ENCODE data around the gene CHMP2A. TPM values are rescaled to one million over a fixed set of nuclear protein-coding genes. Genes with fewer than 3 reads are reported as not detected.
A peak's percentile ranks its signal among the peaks of the same experiment; 100 is the strongest.

The CHMP2A gene
- total and polyA plus RNA-seq, 10 of the 15 experiments (the other 5 are each of a cell fraction or from before 2014, with no cell fraction given) = 69.5 to 172 (median 109) TPM

GRCh38 chr19:58554494-58555368 lies at the start of gene CHMP2A (continued):
- TF ChIP-seq, protein P1, sequence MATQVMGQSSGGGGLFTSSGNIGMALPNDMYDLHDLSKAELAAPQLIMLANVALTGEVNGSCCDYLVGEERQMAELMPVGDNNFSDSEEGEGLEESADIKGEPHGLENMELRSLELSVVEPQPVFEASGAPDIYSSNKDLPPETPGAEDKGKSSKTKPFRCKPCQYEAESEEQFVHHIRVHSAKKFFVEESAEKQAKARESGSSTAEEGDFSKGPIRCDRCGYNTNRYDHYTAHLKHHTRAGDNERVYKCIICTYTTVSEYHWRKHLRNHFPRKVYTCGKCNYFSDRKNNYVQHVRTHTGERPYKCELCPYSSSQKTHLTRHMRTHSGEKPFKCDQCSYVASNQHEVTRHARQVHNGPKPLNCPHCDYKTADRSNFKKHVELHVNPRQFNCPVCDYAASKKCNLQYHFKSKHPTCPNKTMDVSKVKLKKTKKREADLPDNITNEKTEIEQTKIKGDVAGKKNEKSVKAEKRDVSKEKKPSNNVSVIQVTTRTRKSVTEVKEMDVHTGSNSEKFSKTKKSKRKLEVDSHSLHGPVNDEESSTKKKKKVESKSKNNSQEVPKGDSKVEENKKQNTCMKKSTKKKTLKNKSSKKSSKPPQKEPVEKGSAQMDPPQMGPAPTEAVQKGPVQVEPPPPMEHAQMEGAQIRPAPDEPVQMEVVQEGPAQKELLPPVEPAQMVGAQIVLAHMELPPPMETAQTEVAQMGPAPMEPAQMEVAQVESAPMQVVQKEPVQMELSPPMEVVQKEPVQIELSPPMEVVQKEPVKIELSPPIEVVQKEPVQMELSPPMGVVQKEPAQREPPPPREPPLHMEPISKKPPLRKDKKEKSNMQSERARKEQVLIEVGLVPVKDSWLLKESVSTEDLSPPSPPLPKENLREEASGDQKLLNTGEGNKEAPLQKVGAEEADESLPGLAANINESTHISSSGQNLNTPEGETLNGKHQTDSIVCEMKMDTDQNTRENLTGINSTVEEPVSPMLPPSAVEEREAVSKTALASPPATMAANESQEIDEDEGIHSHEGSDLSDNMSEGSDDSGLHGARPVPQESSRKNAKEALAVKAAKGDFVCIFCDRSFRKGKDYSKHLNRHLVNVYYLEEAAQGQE (IDR thresholded peaks at IDR 0.05; ENCODE audit: low read depth, low read length) = 0 out of 2 replicates have a peak, but pooled peaks have one; percentile 28
- peak; percentile 99 for TF ChIP-seq IKZF1 (conservative IDR thresholded peaks at IDR 0.05)
- no peak for TF ChIP-seq BCLAF1 (IDR thresholded peaks at IDR 0.05)
- peak; percentile 52 for TF ChIP-seq SIX5 (IDR thresholded peaks at IDR 0.05; ENCODE audit: low read depth, low read length, severe bottlenecking)
- TF ChIP-seq SMC3 (IDR thresholded peaks at IDR 0.05; ENCODE audit: borderline replicate concordance, low read length) = no peak; the same call in 1 of the 2 replicates
- TF ChIP-seq GATAD2B (conservative IDR thresholded peaks at IDR 0.05; ENCODE audit: low read depth) = peak; percentile 75
- no peak for TF ChIP-seq WRNIP1 (IDR thresholded peaks at IDR 0.05; ENCODE audit: borderline replicate concordance, low read depth, low read length)
- peak; percentile 88 for TF ChIP-seq TARDBP (IDR thresholded peaks at IDR 0.05; ENCODE audit: borderline replicate concordance)
- peak; percentile 68; the same call in 1 of the 3 replicates for TF ChIP-seq POU2F2 (IDR thresholded peaks at IDR 0.05; ENCODE audit: borderline replicate concordance, low read depth, low read length)
- TF ChIP-seq SPI1 (IDR thresholded peaks at IDR 0.05; ENCODE audit: borderline replicate concordance, insufficient read depth, low read depth, low read length) = no peak
- TF ChIP-seq FOXM1 (IDR thresholded peaks at IDR 0.05; ENCODE audit: low read depth, low read length) = no peak
- peak; percentile 81 for TF ChIP-seq RELB (IDR thresholded peaks at IDR 0.05; ENCODE audit: low read depth)
- TF ChIP-seq YBX1 (IDR thresholded peaks at IDR 0.05) = no peak
- no peak for TF ChIP-seq EZH2 (IDR thresholded peaks at IDR 0.05; ENCODE audit: borderline replicate concordance, control insufficient read depth, low read depth, low read length)
- TF ChIP-seq, protein P2, sequence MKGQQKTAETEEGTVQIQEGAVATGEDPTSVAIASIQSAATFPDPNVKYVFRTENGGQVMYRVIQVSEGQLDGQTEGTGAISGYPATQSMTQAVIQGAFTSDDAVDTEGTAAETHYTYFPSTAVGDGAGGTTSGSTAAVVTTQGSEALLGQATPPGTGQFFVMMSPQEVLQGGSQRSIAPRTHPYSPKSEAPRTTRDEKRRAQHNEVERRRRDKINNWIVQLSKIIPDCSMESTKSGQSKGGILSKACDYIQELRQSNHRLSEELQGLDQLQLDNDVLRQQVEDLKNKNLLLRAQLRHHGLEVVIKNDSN (IDR thresholded peaks at IDR 0.05; ENCODE audit: borderline replicate concordance, extremely low read length, insufficient read depth, low read depth, low read length) = no peak
- TF ChIP-seq BHLHE40 (IDR thresholded peaks at IDR 0.05; ENCODE audit: borderline replicate concordance in 1 of 2, low read depth in 2 of 2, low read length in 1 of 2) = peak; percentile 79 to 94; a peak in 3 of 4 replicates
- peak; percentile 70 for TF ChIP-seq POLR2AphosphoS5 (IDR thresholded peaks at IDR 0.05; ENCODE audit: low read length)
- no peak for TF ChIP-seq FOS (IDR thresholded peaks at IDR 0.05; ENCODE audit: borderline replicate concordance, extremely low read depth, insufficient read length)
- no peak for TF ChIP-seq CREB1 (IDR thresholded peaks at IDR 0.05; ENCODE audit: low read depth)

All from GM12878 (cell line).